Astrocyte of the cerebellum (primary cell): Measurements from ENCODE around the gene CLEC7A.

Experiments
- DNase-seq: peaks from one replicate; pipeline ENCODE4 v3.0.0-alpha.2; 2011; ENCODE audit warnings: low read depth
- H3K4me3 ChIP-seq: 2 replicates; pipeline ENCODE4 v1.5.1; 2011; ENCODE audit warnings: mild to moderate bottlenecking, low read depth, low read length, moderate library complexity
- in situ Hi-C: cut with HindIII; loops from 2 replicates; pipeline ENCODE4 v1.10.0; 2017; ENCODE audit warnings: low sequenced_read_pairs
- TF ChIP-seq, protein P1 (sequence below): IDR thresholded peaks from 2 replicates; pipeline ENCODE4 v1.5.1; 2012; ENCODE audit warnings: low read length, low read depth, moderate library complexity, mild to moderate bottlenecking; ENCODE audit errors: missing control alignments

CLEC7A gene

DNA sequence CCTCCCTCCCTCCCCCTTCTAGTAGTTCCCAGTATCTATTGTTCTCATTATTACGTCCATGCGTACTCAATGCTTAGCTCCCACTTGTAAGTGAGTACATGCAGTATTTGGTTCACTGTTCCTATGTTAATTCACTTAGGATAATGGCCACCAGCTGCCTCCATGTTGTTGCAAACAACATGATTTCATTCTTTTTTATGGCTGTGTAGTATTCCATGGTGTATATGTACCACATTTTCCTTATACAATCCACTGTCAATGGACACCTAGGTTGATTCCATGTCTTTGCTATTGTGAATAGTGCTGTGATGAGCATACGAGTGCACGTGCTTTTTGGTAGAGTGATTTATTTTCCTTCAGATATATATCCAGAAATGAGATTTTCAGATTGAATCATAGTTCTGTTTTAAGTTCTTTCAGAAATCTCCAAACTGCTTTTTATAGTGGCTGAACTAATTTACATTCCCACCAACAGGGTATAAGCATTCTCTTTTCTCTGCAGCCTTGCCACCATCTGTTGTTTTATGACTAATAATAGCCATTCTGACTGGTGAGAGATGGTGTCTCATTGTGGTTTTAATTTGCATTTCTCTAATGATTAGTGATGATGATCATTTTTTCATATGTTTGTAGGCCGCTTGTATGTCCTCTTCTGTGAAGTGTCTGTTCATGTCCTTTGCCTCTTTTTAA, 17.9 kb upstream of the CLEC7A start:
- in situ Hi-C loops = no loop called here
- DNase-seq = no peak
- TF ChIP-seq, protein P1, sequence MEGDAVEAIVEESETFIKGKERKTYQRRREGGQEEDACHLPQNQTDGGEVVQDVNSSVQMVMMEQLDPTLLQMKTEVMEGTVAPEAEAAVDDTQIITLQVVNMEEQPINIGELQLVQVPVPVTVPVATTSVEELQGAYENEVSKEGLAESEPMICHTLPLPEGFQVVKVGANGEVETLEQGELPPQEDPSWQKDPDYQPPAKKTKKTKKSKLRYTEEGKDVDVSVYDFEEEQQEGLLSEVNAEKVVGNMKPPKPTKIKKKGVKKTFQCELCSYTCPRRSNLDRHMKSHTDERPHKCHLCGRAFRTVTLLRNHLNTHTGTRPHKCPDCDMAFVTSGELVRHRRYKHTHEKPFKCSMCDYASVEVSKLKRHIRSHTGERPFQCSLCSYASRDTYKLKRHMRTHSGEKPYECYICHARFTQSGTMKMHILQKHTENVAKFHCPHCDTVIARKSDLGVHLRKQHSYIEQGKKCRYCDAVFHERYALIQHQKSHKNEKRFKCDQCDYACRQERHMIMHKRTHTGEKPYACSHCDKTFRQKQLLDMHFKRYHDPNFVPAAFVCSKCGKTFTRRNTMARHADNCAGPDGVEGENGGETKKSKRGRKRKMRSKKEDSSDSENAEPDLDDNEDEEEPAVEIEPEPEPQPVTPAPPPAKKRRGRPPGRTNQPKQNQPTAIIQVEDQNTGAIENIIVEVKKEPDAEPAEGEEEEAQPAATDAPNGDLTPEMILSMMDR = no peak
- H3K4me3 ChIP-seq = no peak overlapping the region

DNA sequence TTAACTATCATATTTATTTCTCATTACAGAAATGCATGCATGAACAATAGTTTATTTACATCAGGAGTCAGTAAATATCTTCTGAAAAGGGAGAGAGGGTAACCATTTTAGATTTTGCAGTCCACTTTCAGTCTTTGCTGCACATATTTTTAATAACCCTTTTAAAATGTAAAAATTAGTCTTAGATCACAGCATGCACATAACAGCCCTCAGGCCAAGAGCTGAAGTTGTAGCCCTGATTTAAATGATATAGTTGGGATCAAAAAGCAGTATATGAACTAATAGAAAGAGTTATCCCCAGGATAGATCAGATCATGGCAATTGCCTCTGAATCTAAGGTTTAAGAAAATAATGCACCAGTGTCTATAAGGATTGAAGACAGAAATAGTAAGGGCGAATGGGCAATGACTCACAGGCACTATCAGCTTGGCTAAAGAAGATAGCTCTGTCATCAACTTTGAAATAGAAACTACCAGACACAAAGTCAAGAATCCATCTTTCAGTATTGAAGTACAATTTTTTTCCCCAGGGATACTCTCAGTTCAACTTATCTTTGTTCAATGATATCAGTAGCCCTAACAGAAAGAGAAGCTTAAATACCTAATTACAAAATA, 13.1 kb upstream of the CLEC7A start:
- TF ChIP-seq, protein P1 = no peak
- in situ Hi-C loops = no loop called here
- H3K4me3 ChIP-seq = no peak overlapping the region
- DNase-seq = no peak

DNA sequence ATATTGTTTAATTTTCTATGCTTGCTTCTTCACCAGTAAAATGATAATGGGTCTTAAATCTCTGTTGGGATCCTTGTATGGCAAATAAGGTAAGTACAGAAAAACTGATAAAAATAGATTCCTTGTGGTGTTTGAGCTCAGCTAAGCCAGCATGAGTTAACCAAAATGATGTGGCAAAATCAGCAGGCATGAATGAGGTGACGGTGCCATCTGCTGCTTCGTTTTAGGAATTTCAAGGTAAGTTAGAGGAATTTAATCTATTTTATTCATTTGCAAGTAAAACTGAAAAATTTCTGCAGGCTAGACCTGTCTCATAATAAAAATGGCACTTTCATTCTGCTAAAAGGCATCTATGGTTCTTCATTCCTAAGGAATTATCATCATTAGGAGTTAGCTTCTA, 10.0 kb upstream of the CLEC7A start:
- TF ChIP-seq, protein P1 = peak; percentile 42
- DNase-seq = peak; percentile 58

DNA sequence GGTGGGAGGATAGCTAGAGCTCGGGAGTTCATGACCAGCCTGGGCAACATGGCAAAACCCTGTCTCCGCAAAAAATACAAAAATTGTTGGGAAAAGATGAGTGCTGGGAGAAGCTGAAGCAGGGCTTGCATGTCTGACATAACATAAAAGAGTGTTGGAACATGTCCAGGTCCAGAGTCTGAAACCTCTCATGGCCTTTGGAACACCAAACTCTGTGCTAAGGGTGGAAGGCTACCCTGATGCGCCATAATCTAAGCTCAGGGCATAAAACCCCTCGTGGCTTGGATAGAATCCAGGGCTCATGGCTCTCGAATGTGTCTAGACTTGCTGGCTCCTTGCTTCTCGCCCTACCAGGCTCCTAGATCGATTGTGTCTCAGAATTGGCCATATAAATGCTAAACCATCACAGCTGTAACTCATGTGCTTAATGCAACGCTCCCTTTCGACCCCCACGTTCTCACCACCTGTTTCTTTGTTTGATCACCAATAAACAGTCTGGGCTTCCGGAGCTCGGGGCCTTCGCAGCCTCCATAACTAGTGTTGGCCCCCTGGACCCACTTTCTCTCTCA, 6.7 kb upstream of the CLEC7A start:
- no peak overlapping the region for H3K4me3 ChIP-seq
- no peak for DNase-seq

More for the DNA sequence above, 10.0 kb upstream of the CLEC7A start:
- in situ Hi-C loops = no loop called here
- no peak overlapping the region for H3K4me3 ChIP-seq

DNA sequence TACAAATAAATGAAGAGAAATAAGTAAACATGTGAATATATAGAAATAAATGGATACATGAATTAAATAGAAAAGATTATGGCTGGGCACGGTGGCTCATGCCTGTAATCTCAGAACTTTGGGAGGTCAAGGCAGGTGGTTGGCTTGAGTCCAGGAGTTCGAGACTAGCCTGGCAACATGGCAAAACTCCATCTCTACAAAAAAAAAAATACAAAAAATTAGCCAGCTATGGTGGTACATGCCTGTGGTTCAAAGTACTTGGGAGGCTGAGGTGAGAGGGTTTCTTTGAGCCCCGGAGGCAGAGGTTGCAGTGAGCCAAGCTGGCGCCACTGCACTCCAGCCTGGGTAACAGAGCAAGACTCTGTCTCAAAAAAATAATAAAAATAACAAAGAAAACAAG, 5.1 kb upstream of the CLEC7A start:
- TF ChIP-seq, protein P1 = no peak
- no peak for DNase-seq
- no peak overlapping the region for H3K4me3 ChIP-seq
- in situ Hi-C loops = no loop called here

More for the DNA sequence above, 6.7 kb upstream of the CLEC7A start:
- TF ChIP-seq, protein P1 = no peak
- in situ Hi-C loops = no loop called here

DNA sequence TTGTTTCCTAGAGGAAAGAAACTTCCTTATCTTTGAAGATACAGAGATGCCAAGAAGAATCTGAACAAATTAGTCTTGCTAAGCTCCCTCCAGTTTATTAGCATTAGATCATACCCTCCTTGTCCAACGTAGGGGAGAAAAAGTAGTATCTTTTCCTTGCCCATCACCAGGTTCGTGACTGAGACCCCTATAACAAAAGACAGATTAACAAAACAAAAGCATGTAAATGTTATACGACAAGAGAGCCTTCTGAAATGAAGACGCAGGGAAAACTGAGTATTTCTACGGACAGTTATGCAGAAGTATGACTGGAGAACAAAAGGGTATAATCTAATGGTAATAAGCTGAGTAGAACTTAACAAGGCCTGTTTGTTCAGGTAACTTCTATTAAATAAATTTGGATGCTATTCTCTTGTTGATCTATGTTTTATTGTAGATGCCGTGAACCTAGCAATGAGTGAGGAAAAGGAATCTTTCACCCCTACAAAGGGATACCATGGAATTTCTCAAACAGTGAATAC, 2.9 kb upstream of the CLEC7A start:
- TF ChIP-seq, protein P1 = no peak
- no peak overlapping the region for H3K4me3 ChIP-seq
- DNase-seq = no peak
- in situ Hi-C loops = no loop called here
